ENCODE results near the gene DENND1A.

The DENND1A gene

DNA sequence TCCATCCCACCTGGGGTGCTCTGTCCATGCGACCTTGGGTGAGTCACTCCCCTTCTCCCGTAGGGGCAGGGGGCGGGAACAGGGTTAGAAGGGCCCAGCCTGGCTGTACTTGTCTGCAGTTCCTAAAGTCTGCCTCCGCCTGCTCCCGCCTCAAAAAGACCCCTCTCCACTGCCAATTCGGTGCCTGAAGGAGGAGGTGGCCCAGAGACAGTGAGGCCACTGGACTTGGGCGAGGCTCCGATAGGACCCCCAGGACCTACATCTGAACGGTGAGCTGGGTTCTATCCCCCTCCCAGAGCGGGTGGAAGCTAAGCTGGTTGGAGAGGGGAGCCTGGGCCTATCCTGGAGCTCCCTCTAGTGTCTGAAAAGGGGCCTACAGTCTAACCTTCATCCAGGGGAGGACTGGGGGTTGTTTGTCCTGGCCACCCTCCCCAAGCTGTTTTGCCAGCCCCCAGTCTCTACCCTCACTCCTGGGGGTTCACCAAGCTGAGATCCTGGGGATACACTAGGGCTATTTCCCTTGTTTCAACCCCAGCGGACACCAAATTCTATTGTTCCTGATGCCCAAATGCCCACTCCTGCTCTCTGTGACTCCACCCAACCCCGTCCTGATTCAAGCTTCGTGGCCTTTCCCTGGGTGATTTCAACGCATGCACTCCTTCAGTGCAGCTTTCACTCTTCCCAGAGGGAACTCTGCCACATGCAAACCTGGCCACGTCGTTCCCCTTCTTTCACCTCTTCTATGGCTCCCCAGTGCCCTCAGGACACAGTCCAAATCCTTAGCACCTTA is 580.0 kb downstream of the DENND1A start:
- peak in 28 of 56 donors; percentile 13 to 68 (median 39) for DNase-seq

DNA sequence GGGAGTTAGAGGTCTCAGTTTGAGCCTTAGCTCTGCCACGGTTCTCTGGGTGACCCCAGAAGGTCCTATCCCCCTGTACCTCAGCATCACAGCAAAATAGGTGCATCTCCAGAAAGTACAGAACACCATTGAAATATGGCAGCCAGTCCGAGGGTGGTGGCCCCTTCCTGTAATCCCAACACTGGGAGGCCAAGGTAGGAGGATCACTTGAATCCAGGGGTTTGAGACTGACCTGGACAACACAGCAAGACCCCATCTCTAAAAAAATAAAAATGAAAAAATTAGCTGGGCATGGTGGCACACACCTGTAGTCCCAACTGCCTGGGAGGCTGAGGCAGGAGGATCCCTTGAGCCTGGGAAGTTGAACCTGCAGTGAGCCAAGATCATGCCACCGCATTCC is 580.9 kb downstream of the DENND1A start:
- DNase-seq, result no peak

DNA sequence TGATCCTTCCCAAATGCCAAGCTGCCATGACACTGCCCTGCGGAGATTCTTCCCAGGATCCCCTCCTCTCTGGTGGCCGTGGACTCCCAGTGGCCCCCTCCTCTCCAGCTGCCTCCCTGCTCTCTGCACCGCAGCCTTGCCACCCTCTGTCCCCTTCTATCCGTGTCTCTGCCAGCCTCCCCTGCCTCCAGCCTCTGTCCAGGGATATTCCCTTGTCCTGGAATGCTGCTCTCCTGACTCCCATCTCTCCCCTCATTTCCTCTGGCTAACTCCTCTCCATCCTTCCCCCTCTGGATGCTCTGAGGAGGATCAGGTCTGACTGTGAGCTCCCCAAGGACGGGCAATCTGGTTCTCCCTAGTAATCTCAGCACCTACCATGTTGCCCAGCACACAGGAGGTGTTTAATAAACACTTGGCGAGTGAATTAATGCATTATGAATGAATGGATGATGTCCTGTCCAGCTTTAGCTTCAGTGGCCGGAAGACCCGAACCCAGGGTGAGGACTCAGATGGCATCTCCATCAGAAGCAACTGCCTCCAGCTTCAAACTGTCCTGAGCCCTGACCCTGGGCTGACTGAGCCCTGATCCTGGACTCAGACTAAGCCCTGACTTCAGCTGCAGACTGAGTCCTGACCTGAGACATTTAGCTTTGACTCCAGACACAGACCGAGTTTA is 581.5 kb downstream of the DENND1A start:
- no peak for DNase-seq

DNA sequence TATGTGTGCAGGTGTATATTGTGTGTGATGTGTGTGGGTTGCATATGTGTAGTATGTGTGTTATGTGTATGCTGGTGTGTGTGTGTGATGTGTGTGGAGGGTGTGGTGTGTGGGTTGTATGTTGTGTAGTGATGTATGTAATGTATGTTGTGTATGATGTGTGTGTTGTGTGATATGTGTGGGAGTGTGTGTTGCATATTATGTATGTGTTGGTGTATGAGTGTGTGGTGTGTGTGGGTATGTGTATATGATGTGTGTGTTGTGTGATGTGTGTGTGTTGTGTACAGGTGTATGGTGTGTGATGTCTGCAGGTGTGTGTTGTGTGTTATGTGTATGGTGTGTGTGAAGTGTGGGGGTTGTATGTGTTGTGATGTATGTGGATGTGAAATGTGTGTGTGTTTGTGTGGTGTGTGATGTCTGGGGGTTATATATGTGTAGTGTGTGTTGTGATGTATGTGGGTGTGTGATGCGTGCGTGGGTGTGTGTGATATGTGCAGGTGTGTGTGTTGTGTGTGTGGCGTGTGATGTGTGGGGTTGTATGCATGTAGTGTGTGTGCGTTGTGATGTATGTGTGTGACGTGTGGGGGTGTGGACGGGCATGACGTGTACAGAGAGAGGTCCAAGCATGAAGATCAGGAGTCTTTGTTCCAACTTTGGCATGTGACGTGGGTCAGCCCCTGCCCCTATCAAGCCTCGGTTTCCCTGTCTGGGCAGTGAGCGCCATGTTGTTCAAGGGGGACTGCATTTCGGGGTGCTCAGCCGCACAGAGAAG is 582.5 kb downstream of the DENND1A start:
- no peak for DNase-seq

DNA sequence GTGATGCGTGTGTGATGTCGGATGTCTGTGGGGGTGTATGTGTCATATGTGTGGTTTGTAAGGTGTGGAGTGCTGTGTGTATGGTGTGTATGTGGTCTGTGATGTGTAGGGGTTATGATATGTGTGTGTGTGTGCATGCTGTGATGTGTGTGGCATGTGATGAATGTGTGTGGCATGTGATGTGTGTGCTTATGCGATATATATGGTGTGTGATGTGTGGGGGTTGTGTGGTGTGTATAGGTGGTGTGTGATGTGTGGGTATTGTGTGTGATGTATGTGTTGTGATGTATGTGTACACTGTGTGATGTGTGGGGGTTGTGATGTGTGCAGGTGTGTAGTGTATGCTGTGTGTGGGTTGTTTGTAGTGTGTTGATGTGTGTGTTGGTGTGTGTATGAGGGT is 583.1 kb downstream of the DENND1A start:
- no peak for DNase-seq

DNA sequence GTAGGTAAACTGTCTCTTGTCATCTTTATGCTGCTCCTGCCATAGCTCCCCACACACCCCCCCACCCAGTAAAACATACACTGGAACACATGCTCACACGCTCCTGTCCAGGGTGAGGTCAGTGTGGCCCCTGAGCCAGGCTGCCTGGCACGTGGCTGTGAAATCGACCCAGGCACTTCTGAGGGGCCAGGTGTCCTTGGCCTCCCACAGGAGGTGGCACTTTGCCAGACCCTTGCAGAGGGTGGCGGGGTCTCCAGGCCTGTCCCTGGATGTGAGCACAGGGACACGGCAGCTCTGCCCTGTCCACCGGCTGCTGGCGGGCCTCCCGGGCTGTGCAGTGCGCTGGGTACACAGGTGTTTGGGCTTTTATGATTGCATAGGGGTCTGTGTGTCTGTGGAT is 583.9 kb downstream of the DENND1A start:
- DNase-seq, result no peak

DNA sequence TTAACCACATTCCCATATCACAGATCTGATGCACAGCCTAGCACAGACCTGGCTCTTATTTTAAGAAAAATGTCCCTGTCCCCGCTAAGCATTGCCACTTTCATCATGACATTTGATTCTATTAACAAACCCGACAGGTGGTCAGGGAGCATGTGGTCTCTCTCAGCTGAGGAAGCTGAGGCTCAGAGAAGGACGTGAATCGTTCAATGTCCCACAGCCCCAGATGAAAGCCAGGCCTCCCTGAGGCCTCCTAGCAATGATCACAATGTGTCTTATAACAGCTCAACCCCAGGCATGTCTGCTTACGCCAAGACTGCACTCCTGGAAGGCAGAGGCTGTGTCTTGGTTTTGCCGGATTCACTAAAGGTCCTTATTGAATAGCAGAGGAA is 584.4 kb downstream of the DENND1A start:
- no peak for DNase-seq

DNA sequence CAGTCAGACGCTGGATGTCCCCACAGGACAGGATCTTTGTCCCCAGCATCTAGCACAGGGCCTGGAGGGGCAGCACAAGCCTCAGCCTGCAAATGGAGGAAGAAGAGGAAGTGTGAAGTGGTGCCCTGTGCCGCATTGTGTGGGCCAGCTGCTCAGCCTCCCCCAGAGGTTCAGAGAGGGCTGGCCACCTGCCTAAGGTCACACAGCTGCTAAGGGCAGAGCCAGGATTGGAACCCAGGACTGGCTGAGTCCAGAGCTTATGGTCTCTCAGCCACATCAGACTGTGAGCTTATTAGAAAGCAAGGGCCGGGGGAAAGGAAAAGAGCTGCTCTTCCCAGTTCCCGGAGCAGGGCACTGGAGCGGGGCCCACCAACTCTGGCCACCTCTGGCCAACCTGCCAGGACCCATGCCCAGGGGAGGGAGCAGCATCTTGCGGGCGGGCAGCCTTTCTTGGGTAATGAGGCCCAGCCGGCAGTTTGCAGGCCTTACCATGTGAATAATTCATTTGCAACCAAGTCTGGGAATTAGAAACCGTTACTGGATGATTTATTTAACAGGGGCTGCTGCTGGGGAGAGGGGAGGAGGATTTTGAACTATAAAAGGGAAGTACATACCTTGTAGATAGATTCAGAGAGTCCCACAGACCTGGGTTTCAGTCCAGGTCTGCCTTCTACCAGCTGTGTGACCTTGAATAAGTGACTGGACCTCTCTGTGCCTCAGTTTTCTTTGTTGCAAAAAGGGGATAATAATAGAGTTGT is 585.6 kb downstream of the DENND1A start:
- no peak for DNase-seq

DNA sequence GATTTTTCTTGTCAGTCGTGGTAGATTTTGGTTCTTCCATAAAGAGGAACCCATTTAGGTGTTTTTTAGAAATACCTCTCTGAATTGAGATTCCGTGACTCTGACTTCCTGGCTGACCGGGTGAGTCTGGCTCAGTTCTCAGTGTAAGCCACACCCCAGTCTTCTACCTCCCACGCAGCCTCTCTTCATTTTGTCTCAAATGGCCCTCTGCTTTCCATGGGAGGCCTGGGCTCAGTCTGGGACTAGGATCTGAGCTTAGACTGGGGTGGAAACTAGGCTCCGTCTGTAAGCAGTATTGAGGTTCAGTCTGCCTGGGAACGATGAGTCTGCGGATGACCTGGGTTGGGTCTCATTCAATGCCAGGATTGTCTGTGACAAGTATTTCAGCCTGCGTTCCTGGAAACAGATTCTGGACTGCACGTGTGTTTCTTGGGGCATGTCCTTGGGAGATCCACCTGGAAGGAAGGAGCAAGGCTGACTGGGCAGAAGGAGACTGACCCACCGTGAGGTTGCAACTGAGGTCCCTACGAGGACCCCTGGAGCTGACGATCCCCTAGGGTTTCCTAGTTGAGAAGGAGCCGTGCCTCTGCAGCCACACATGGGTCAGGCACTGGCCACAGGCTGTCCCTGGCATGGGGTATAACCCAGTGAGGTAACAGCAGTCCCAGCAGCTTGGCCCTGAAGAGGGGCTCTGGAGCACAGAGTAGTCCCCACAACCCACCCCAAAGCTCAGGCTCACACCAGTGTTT is 586.3 kb downstream of the DENND1A start:
- no peak for DNase-seq

DNA sequence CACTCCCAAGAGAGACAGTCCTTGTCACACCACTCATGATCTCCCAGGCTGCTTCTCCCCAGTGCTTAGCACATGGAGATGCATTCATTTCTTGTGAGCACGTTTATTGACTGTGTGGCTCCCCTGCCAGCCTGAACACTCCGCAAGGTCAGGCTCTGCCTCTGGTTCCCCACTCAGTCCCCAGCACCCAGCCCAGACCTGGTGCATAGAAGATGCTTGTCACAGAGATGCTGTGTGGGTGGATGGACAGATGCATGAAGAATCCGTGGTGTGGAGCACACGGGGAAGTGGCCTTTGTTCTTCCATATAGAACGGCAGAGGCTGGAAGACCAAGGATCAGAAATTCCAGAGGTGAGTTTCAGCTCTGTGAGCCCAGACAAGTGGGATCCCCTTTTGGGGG is 587.7 kb downstream of the DENND1A start:
- DNase-seq, result no peak

DNA sequence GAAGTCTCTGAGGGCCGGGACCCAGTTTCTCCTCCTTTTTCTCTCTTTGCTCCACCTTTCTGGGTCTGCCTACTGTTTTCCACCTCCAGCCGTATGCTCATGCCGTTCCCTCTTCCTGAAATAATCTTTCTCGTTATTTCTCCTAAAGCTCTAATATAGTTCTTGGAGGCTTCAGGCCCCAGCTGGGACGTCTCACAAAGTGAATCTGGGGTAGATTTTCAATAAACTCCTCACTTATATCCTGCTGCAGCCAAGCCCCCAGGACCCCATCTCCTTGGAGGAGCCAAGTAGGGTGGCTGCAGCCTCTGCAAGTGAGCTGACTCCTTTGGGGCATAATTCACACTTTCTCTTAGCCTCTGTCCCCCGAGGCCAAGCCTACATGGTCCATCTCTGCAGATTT is 588.1 kb downstream of the DENND1A start:
- no peak for DNase-seq

DNA sequence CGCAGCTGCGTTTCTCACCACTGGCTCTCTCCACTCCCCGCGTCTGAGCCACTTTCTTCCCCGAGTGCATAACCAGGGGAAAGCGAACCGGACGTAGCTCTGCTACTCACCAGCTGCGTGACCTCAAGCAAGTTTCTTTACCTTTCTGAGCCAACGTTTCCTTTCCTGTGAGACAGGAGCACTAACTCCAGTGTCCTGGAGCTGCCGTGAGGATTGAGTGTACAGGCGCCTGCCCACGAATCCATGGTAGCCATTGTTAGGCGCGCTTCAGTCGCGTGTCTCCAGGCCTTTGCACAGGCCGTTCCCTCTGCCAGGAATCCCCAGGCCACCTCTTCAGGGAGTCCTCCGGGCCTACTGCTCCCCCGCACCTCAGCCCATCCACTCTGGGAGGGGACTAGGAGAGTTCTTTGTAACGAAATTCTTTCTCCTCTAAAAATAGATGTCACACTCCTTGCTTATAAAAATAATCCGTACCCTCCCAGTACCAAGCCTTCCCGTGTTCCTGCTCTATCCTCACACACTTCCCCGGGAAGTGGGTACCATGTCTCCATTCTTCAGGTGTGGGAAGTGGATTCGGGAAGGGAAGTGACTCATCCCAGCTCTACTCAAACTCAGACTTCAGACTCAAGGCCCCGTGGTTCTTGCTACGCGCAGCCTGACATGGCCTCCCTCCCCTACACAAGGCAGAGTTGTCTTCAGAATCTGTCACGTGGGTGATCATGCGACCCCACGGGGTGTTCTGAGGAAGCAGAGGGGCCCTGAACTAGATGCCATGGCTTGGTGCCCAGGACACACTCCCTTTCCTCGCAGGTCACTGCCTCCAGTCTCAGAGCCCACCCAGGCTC is 590.0 kb downstream of the DENND1A start:
- peak in 17 of 56 donors; percentile 12 to 67 (median 42) for DNase-seq

DNA sequence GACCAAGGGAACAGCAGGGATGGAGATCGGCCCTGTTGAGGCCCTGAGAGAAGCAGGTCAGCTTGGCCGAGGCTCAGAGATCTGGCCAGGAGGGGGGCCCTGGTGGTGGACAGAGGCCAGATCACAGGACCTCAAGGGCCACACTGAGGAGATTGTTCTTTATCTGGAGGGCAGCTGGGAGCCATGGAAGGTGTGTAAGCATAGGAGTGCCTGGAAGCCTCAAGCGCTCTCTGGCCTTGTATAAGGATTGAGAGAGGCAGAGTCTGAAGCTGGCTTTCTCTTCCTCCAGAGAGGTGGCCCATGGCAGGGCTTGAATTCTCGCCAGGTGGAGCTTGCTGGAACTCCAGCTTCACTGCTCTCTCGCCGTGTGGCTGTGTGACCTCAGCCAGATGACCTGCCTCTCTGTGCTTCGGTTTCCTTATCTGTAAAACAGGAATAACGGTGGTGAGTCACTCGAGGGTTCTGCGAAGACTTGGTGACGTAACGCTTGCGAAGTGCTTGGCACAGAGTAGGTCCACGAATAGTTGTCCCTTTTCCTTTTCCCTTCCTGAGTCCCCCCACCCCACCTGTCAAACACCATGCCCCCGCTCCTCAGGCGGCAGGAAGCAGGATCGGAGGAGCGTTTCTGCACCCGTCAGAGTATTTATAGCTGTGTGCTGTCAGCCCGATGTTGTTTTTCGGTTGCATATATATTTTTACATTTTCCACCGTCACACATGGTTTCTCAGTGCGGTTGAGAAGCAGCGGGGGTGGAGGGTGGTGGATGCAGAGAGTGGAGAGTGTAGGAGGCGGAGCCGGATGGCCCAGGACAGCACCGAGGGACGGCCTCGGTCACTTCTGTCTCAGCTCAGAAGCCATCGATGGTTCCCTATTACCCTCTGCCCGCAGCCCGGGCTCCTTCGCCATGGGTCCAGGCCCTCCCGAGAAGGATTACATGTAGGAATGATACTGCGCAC is 590.9 kb downstream of the DENND1A start:
- DNase-seq, result peak in 13 of 56 donors; percentile 28 to 65 (median 45)

DNA sequence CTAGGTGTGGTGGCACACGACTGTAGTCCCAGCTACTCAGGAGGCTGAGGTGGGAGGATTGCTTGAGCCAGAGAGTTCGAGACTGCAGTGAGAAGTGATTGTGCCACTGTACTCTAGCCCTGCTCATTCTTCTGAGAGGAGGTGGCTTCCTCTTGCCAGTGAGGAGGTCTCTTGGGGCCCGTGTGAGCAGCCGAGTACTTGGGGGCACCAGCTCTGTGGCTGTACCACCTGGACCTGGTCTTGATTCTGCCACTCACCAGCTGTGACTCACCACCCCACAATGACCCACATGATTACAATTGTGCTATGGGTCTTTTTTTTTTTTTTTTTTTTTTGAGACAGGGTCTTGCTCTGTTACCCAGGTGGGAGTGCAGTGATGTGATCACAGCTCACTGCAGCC is 592.0 kb downstream of the DENND1A start:
- no peak for DNase-seq

DNA sequence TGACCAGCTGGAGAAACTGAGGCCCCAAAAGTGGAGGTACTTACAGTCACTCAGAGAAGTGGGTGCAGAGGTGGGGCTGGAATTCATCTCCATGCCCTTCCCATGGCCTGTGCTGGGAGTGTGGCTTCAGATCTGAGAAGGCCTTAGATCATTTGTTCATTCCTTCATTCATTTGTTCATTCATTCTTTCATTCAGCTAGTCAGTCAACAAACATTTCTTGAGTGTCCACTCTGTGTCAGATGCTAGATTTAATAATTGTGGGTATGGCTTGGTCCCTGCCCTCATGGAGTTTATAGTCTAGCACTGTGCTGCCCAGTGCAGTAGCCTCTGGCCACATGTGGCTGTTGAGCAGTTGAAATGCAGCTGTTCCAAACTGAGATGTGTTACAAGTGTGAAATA is 593.0 kb downstream of the DENND1A start:
- DNase-seq, result no peak

DNA sequence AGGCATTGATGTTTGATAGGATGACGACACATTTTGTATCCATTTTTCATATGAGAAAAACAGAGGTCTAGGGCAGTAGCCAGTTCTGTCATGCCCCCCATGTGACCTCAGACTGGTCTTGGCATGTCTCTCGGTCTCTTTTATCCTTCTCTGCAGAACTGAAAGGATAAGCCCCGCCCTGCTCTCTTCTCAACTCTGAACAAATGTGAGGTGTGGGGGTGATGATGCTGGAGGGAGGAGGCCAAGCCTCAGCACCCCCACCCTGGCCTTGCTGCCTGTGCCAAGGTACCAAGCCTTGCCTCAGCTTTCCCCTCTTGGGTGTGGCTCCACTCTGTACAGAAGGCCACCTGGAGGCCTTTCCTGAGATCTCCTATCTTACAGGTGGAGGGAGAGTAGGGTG is 593.5 kb downstream of the DENND1A start:
- DNase-seq, result no peak

DNA sequence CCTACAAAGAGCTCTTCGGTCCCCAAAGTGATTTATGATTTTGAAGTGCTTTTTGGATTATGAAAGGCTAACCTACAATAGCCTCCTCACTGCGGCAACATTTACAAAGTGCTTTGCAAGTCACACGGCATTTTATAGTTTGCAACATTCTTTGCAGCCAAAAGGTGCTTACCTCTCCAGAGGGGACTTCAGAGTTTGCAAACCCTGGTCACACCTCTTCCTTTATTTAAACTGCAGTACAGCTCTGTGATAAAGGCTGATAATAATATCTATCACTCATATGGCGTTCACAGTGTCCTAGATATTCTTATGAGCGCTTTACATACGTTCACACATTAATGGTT is 594.0 kb downstream of the DENND1A start:
- no peak for DNase-seq

DNA sequence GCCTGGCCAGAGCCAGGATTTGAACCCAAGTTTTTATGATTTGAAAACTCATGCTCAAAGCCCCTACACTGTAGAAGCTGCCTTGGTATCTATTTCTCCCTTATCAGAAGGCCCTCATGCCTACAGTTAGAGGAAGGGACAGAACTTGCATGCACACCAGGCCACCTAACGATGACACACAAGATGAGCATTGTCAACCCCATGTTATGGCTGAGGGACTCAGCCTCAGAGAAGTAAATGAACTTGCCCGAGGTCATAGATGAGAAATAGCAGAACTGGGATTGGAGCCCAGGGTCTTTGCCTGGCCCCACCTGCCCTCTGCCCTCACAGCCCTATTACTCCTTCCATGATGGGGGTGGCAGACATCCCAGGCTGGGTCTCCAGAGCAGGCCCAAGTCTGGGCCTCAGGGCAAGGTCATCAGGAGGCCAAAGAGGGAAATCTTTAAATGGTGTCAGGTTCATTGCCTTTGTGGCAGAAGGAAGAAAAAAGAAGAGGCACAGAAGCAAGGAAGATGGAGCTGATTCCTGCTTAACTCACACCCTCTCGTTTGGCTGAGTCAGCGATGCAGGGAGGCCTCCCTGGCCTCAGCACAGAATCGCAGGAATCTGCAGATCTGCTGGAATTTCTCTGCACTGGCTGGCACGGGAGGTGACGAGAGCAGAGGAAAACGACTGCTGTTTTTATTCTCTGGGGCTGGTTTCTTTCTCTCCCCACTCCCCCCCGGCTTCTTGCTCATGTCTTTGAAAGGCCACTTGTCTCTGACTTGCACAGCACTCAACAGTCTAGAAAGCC is 594.5 kb downstream of the DENND1A start:
- peak in 4 of 56 donors; percentile 5 to 28 (median 12) for DNase-seq

All from amygdala (tissue), 56 donors.